Right ventricle myocardium inferior (tissue), 1 donor: ENCODE results near the gene PNCK. TPM values are rescaled to one million over a fixed set of nuclear protein-coding genes. Genes with fewer than 3 reads are reported as not detected.
"Not testable (repeated sequence)": the region's sequence is repeated elsewhere in the genome, so short reads cannot be mapped to it uniquely, and the experiment has no call there.

Experiments used
- ATAC-seq: fragments of 200-7000 bp; cut with Tn5 transposase; one replicate; pipeline ENCODE4 v1.9.1; 2020; ENCODE audit warnings: mild to moderate bottlenecking, moderate library complexity
- DNase-seq: peaks from one replicate; pipeline ENCODE4 v3.0.0; 2021; ENCODE audit errors: missing footprints
- intact Hi-C: fragments of 100-400 bp; cut with DNase I; formaldehyde crosslinking; loops from one replicate; pipeline ENCODE4 v1.11.0; 2022
- total RNA-seq: library from RNA; stranded (reverse); fragmentation: NEBNext Ultra II Directional; extraction: Animal tissue kit (Norgen Biotek cat#: 25700); gene quantifications from one replicate; pipeline ENCODE4 v1.2.1, GENCODE V29; 2021
- donor health status: DM: no; HTN: yes; CAD: no; lungs with severe emphysema.

The PNCK gene
- total RNA-seq, 1 donor from 2014 or later, result 11.3 TPM

DNA sequence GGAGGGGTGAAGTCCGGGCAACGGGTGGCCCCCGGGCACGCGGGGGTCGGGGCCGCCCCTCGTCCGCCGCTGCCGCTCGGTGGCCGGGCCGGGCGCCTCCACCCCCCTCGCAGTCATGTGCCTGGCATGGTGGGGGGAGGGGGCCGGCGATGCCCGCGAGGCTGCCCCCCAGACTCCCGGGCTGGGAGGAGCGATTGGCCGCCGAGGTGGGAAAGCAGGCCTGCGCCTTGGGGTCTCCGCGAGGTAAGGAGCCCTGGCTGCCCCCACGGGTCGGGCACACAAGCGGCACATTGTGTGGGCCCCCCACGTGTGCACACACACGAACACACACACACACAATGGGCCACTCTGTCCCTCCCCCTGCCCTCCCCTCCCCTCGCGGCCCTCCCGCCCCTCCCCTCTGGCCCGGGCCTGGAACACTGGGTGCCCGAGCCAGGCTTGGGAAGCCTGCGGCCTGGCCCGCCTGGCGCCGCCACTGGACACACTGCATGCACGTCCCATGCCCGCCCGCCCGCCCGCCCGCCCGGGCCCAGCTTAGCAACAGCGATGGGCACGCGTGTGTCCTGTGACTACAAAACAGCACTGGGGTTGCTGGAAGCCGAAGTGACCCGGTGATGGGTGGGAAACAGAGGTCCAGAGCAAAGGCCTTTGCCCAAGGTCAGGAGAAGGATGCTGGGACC is 15.4 kb upstream of the PNCK start:
- ATAC-seq (peak; percentile 72), DNase-seq (no peak)
- intact Hi-C loops, result loop anchor here (2.0 to 5.0 kb wide), 2 partner anchors 20 to 33 kb away; partner anchors contain the start of genes ABCD1 and BCAP31

DNA sequence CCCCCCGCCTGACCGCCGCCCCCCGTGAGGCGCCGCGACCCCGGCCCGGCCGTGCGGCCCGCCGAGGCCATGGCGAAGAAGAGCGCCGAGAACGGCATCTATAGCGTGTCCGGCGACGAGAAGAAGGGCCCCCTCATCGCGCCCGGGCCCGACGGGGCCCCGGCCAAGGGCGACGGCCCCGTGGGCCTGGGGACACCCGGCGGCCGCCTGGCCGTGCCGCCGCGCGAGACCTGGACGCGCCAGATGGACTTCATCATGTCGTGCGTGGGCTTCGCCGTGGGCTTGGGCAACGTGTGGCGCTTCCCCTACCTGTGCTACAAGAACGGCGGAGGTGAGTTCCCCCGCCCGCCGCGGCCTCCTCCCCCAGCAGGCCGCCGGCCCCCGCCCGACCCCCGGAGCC is 14.9 kb upstream of the PNCK start:
- no peak for DNase-seq
- ATAC-seq, result no peak
- intact Hi-C loops, result loop anchor here (2.0 to 5.0 kb wide), 2 partner anchors 20 to 34 kb away; partner anchors contain the start of genes ABCD1 and BCAP31

DNA sequence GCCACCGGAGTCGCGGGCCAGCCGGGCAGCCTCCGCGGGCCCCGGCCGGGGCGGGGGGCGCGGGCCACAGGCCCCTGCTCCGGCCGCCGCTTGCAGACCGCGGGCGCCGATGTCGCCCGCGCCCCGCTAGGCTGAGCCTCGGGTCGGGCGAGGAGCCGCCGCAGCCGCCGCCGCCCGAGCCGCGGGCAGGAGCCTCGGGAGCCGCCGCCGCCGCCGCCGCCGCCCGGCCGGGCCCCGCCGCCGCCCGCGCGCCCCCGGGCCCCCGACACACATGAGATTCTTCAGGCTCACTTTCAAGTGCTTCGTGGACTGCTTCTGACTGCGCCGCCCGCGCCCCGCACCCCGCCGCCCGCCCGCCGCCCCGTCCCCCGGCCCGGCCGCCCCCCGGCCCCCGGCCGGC is 14.5 kb upstream of the PNCK start:
- intact Hi-C loops, result loop anchor here (2.0 to 5.0 kb wide), 2 partner anchors 21 to 34 kb away; partner anchors contain the start of genes ABCD1 and BCAP31
- no peak for ATAC-seq
- no peak for DNase-seq

- intact Hi-C loops, result loop anchor here (2.0 to 5.0 kb wide), 2 partner anchors 21 to 35 kb away; partner anchors contain the start of genes ABCD1 and BCAP31
Measured at GRCh38 chrX:153687121-153688039, 13.8 kb upstream of the PNCK start, which contains the start of gene SLC6A8. Gene SLC6A8, plus strand, starts transcription at chrX:153687926. Its CDS starts 649 bp downstream, at chrX:153688575.

GRCh38 chrX:153686711-153687110 is 13.1 kb upstream of the PNCK start:
- DNase-seq, result peak; percentile 7
- no peak for ATAC-seq
- intact Hi-C loops, result loop anchor here (5.0 kb wide), 1 partner anchor 36 kb away; the partner anchor contains the start of genes ABCD1 and BCAP31

More at GRCh38 chrX:153687121-153688039, 13.8 kb upstream of the PNCK start, which contains the start of gene SLC6A8:
- ATAC-seq (peak; percentile 64), DNase-seq (peak; percentile 86)

DNA sequence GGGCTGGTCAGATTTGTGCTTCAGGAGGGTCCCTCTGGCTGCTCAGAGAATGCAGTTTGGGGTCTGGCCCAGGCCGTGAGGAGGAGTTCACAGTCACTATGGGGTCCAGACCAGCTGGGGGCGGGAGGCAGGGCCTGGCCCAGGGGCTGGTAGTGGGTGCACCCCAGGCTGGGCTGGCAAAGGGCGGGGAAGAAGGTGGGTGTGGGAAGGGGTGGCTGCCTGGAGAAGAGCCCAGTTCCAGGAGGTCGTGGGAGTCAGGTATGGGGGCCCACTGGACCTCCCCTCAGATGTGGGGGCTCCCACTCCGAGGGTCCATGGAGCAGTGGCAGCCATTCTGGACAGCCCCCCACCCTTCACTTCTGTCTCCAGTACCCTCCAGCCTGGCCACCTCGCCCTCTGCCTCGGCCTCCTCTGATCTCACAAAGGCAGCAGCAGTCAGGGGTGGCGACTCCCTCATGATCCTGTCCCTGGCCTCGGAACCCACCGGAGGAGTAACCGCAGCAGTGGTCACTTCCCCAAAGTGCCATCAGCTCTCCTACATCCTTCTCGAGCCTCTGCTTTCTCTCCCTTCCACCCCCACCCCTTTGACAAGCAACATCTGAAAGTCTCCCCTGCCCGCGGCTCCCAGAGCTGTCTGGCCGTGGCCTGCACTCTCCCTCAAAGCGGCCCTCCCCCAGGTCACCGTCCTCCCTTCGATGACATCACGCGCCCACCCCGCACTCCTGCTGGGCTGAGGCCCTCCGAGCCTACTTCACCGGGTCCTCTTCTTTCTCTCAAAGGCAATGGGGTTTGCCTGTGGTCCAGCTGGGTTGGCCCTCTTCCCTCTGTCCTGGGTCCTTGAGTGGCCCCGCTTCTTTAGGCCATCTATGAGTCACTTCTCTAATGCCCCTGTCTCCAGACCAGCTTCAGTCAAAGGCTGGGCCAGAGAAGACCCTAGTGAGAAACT is 12.4 kb upstream of the PNCK start:
- ATAC-seq (no peak), DNase-seq (peak; percentile 28)
- intact Hi-C loops, result loop anchor here (5.0 kb wide), 1 partner anchor 36 kb away; the partner anchor contains the start of genes ABCD1 and BCAP31

- intact Hi-C loops, result loop anchor here (5.0 kb wide), 1 partner anchor 37 kb away; the partner anchor contains the start of genes ABCD1 and BCAP31
- no peak for ATAC-seq
- no peak for DNase-seq
Measured at GRCh38 chrX:153685156-153685536, 11.5 kb upstream of the PNCK start.

GRCh38 chrX:153684467-153685155 is 11.0 kb upstream of the PNCK start:
- DNase-seq (no peak), ATAC-seq (no peak)
- intact Hi-C loops, result loop anchor here (5.0 kb wide), 1 partner anchor 38 kb away; the partner anchor contains the start of genes ABCD1 and BCAP31

GRCh38 chrX:153683486-153683885 is 9.9 kb upstream of the PNCK start:
- ATAC-seq, DNase-seq, intact Hi-C loops: not testable (repeated sequence)

DNA sequence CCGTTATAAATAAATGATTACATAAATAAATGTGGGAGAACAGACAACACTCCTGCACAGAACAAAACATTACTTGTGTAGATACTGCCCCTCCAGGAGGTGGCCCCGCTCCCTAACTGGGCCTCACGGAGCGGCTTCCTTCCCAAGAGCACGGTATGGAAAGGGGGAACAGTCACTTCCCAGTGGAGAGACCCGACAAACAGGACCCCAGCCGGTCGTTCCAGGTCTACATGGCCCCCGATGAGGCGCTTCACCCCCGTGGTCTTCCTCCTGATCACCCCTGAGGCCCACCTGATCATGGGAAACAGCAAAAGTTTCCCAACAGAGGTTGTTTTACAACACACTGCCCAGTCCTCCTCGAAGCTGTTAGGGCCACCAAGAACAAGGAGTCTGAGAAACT is 7.6 kb upstream of the PNCK start:
- ATAC-seq, result no peak
- DNase-seq, result no peak
- intact Hi-C loops, result no loop called here

GRCh38 chrX:153674219-153674851 is 722 bp upstream of the PNCK start:
- no peak for DNase-seq
- intact Hi-C loops, result no loop called here

GRCh38 chrX:153672531-153673427 is 834 bp downstream of the PNCK start:
- DNase-seq, result no peak
- no peak for ATAC-seq
- intact Hi-C loops, result no loop called here

More at GRCh38 chrX:153674219-153674851, 722 bp upstream of the PNCK start:
- no peak for ATAC-seq

DNA sequence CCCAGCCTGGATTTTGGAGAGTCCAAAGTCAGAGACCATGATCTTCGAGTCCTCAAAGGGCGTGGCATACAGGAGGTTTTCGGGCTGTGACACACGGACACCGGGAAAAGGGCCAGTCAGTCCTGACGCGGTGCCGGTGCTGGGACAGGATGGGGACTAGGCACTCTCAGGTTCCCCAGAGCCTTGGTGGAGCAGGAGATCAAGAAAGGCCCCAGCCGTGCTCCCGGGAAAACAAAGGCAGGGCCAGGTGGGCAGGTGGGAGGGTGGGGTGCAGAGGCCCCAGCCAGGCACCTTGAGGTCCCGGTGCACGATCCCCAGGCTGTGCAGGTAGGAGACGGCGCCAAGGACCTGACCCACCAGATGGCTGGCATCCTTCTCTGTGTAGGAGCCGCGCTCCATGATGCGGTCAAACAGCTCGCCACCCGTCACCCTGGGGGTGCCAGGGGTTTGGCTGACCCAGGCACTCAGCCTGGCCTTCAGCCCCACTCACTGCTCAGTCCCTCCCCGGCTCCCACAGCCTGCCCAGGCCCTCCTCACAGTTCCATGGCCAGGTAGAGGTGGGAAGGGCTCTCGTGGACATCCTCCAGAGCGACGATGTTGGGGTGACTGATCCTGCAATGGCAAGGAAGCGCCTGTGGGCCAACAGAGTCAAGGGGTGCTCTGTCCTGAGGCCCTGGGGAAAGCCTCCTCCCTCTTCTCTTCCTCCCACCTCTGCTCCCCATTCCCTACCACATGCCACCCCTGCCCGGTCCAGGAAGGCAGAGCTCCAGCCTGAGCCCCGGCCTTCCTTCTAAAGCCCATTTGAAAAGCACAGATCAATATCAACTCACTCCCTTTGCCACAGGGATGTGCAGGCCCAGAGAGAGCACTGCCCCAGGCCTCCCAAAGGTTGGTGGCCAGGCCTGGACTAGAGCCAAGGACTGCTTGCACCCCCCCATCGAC is 1.8 kb downstream of the PNCK start:
- intact Hi-C loops, result no loop called here
- ATAC-seq (no peak), DNase-seq (peak; percentile 9)

GRCh38 chrX:153670748-153671588 is 2.6 kb downstream of the PNCK start:
- ATAC-seq, result no peak
- intact Hi-C loops, result no loop called here
- peak; percentile 54 for DNase-seq
